ENCODE data around the gene PIEZO1.
"Not testable (repeated sequence)": the region's sequence is repeated elsewhere in the genome, so short reads cannot be mapped to it uniquely, and the experiment has no call there.

PIEZO1 gene

GRCh38 chr16:88804173-88804551, 19.1 kb upstream of the PIEZO1 start:
- no peak for DNase-seq

DNA sequence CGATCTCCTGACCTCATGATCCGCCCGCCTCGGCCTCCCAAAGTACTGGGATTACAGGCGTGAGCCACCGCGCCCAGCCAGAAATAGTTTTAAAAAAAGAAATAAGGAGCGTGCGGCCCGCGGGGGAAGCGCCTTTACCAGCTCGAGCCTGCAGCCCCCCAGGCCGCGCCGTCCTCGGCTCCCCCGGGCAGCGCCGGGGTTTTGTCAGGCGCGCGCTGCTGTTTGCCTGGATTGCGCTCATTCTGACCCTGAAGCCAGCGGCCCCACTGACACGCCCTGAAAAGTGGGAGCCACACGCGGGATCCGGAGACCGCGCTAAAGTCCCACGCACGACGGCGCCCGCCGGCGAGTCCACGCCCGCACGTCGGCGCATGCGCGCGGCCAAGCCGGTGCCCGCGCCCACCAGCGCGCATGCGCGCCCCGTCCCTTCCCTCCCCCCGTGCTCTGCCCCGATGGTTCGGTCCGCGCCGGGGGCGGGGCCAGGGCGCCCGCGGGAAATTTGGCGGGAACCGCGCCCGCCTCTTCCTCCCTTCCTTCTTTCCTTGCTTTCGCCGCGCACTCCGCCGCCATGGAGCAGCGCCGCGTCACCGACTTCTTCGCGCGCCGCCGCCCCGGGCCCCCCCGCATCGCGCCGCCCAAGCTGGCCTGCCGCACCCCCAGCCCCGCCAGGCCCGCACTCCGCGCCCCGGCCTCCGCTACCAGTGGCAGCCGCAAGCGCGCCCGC, 18.4 kb upstream of the PIEZO1 start, which contains the start of gene CDT1:
Gene CDT1, plus strand, starts transcription at position 526 of the 724 bp plus-strand sequence. Its CDS starts 43 bp downstream, at position 569.
- DNase-seq, result peak; percentile 65 to 87 (median 82)

DNA sequence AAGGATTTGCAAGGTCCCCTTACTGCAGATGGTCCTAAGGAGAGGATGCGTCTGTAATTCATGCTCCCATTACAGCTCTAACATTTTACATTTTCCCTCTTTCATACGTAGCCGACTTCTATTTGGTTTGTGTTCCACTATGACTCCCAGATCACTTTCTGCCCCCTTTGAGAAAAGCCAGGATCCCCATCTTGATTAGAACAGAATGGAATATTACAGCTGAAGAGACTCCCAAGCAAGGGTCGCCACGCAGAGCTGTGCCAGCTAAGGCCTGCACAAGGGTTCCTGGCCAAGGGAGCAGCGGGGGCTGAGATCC, 15.2 kb upstream of the PIEZO1 start:
- DNase-seq, result no peak

GRCh38 chr16:88799569-88800276, 14.7 kb upstream of the PIEZO1 start:
- DNase-seq, result peak in 3 of 6 experiments; percentile 16 to 35 (median 17)

DNA sequence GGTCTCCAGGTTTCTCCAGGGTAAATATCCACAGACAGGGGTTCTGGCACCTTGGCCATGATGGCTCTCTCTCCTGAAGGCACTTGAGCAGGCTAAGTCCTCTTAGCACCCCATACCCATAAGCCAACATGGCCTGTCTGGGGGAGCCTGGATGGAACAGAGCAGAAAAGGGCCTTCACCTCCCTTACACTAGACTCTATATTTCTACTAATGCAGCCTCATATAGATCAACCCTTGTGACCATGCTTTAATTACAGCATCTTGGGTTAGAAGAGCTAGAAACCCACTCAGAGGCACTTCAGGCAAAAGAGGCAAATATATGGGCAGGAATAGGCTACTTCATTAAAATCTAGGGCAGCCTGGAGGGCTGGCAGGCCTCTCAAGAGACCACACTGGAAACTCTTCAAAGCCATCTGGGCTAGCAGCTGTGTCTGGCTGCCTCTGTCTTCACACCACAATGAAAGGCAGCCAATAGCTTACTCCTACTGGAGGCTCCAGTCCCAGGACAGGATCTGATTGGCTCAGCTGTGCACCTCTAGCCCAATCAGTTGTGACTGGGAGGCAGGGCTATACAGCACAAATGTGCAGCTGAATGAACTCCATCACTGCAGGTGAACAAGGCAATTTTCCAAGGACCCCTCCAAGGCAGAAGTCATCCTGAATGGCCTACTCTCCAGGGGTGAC, 13.9 kb upstream of the PIEZO1 start:
- DNase-seq, result no peak

DNA sequence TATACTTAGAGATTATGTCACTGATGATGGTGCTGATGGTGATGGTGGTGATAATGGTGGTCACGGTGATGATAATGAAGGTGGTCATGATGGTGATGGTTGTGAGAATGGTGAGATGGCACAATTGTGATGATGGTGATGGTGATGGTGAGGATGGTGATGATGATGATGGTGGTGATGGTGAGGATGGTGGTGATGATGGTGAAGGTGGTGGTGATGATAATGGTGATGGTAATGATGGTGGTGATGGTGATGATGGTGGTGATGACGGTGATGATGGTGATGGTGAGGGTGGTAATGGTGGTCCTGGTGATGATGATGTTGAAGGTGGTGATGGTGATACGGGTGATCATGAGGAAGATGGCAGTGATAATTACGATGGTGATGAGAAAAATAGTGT, 13.1 kb upstream of the PIEZO1 start:
- no peak for DNase-seq

GRCh38 chr16:88796278-88796677, 11.3 kb upstream of the PIEZO1 start:
- no peak for DNase-seq

- no peak for DNase-seq
Measured at GRCh38 chr16:88793251-88793954, 8.4 kb upstream of the PIEZO1 start.

DNA sequence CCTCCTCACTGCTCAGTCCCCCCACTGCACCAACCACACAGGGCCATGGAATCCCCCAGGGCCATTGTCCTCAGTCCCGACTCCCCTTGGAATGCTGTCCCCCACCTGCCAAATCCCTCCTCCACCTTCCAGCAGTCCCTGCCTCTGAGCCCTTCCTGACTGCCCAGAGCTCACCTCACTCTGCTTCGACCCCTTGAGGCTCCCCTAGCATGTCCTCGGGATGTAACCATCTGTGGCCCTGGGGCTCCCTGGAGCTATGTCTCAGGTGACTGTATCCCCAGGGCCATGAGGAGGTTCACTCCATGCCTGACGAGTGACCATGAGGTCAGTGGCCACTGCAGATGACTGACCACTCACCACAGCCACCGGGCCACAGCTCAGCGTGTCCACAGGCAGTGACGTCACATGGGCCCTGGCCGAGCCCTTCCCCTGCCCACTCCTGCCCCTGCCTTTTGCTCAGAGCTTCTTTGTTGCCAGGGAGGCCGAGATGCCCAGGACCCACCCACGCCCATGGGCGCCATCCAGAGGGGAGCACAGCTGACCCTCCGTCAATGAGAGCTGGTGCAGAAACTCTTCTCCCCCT, 7.7 kb upstream of the PIEZO1 start:
- no peak for DNase-seq

GRCh38 chr16:88792078-88792550, 7.1 kb upstream of the PIEZO1 start:
- no peak for DNase-seq

GRCh38 chr16:88790312-88791211, 5.5 kb upstream of the PIEZO1 start:
- DNase-seq, result peak in 5 of 6 experiments; percentile 26 to 63 (median 49)

- DNase-seq, result no peak
Measured at GRCh38 chr16:88789594-88789993, 4.6 kb upstream of the PIEZO1 start.

DNA sequence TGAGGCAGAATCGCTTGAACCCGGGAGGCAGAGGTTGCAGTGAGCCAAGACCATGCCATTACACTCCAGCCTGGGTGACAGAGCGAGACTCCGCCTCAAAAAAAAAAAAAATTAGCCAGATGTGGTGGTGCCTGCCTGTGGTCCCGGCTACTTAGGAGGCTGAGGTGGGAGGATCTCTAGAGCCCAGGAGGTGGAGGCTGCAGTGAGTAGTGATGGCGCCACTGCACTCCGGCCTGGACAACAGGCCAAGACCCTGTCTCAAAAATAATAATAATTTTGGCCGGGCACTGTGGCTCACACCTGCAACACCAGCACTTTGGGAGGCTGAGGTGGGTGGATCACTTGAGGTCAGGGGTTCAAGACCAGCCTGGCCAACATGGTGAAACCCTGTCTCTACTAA, 3.7 kb upstream of the PIEZO1 start:
- not testable (repeated sequence) for DNase-seq

- no peak for DNase-seq
Measured at GRCh38 chr16:88787579-88788314, 2.7 kb upstream of the PIEZO1 start.

DNA sequence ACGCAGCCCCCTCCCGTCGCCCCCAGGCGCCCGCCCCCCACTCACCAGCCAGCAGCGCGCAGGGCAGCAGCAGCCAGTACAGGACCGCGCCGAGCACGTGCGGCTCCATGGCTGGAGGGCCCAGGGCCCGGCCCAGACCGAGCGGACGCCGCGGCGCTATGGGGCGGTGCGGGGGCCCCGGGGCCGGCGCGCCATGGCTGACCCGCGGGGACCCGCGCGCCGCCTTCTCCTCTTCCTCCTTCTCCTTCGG, 239 bp downstream of the PIEZO1 start:
- DNase-seq, result no peak

DNA sequence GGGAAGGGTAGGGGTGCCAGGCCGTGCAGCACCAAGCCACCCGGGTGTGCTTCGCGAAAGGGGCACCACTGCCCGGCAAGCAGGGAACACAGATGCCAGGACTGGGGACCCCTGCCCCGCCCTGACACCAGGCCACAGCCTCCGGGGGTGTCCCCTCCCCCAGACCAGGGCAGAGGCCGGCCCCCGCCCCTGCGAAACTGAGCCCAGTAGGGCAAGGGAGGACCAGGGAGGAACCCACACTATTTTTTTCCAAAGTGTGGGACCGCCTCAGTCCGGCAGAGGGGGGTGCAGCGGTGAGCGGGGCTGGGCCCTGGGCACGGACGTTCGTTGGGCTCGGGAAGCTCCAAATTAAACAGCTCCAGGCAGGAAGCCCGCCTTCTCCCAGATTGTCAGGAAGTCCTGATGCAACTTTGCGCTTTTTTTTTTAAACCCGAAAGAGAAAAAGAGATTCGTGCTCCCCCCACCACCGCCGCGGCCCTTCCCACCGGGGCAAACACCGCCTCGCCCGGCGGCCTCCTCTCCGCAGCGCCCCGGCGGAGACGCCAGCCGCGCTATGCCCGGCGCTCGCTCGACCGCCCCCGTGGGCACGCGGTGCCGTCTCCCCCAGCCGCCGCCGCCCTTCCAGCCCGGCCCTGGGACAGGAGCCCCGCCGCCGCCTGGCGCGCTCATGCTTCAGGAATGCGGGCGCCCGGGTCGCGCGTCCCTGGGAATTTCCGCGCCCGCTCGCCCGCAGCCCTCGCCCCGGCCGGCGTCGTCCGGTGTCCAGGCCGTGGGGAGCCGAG, 755 bp downstream of the PIEZO1 start:
- DNase-seq, result peak in 3 of 6 experiments; percentile 43 to 45 (median 43)

GRCh38 chr16:88783391-88784073, 1.5 kb downstream of the PIEZO1 start:
- DNase-seq, result peak in 1 of 6 experiments; percentile 46

DNA sequence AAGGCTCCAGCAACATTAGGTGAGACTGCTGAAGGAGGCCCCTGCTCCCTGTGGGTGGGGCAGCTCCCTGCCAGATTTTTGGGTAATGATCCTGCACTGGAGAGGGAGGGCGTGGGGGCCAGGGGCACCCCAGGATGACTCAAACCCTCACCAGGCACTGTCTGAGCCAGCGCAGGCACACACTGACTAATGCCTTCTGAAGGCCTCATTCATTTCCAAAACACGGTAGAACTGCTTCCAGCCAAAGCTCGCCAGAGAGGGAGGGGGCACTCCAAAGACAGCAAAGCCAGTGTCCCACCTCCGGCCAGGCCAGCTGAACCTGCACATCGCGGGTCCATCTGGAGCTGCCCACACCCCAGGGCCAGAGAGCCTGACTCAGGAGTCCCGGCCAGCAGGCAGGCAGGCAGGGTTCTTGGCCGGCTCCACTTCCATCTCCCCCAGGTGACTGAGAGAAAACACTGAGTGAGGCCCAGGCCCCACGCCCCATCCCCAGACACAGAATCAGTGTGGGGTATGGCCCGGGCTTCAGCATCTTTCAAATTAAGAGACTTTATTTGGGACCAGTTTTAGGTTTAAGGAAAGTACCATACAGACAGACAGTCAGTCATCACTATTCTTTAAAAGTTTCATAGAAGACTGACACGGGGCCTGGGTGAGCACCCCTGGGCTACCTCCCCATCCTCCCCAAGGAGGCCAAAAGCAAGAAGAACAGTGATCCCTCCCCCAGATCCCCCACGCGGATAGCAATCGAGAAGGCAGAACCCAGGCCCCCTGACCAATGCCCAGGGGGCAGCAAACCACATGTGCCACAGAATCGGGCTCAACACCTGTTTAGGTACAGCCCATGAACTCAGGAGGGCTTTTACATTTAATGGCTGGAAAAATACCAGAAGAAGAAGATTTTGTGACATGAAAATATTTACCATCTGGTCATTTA, 2.3 kb downstream of the PIEZO1 start:
- peak in 1 of 6 experiments; percentile 45 for DNase-seq

Measured in stimulated activated naive CD4-positive, alpha-beta T cell (primary cell).